Progenitor cell of endocrine pancreas (in vitro differentiated cells): ENCODE results near the gene HS3ST1. TPM values are rescaled to one million over a fixed set of nuclear protein-coding genes. Genes with fewer than 3 reads are reported as not detected.

Experiments
- DNase-seq: peaks from one replicate; pipeline ENCODE4 v3.0.0; 2021; ENCODE audit warnings: low spot score; ENCODE audit not compliant: unreplicated experiment
- H3K27ac Mint-ChIP-seq: 2 replicates; pipeline ENCODE4 v1.8.0; 2021; ENCODE audit warnings: mild to moderate bottlenecking, moderate library complexity, mixed read lengths
- H3K27me3 Mint-ChIP-seq: 2 replicates; pipeline ENCODE4 v1.8.0; 2021; ENCODE audit warnings: mixed read lengths
- H3K36me3 Mint-ChIP-seq: 2 replicates; pipeline ENCODE4 v1.8.0; 2022; ENCODE audit warnings: mixed read lengths; ENCODE audit not compliant: insufficient read depth
- H3K4me1 Mint-ChIP-seq: 2 replicates; pipeline ENCODE4 v1.8.0; 2021; ENCODE audit warnings: low read depth, mixed read lengths
- H3K4me3 Mint-ChIP-seq: 2 replicates; pipeline ENCODE4 v1.8.0; 2021; ENCODE audit warnings: low read depth, mild to moderate bottlenecking, moderate library complexity, mixed read lengths
- H3K9me3 Mint-ChIP-seq: 2 replicates; pipeline ENCODE4 v1.8.0; 2021; ENCODE audit warnings: low read depth, mixed read lengths
- CTCF ChIP-seq: fragments of 200-600 bp; sonication (generic); IDR thresholded peaks from one replicate; pipeline ENCODE4 v1.5.0; 2021; ENCODE audit warnings: antibody characterized with exemption, mild to moderate bottlenecking; ENCODE audit not compliant: unreplicated experiment
- total RNA-seq: library from RNA; stranded (reverse); gene quantifications from 2 replicates; pipeline ENCODE4 v1.2.1, GENCODE V29; 2021

HS3ST1 gene
- total RNA-seq, 1 donor from 2014 or later, result 3.4 TPM

GRCh38 chr4:11463707-11464106 is 35.0 kb upstream of the HS3ST1 start:
- Mint-ChIP-seq H3K36me3 (no peaks in the 10 kb centered on the region), H3K27ac (no peak overlapping the region), H3K4me1 (peaks cover 3% of the 10 kb centered on the region), H3K4me3 (no peak overlapping the region), H3K27me3 (no peaks in the 10 kb centered on the region), H3K9me3 (peaks cover 9% of the 10 kb centered on the region)
- no peak for TF ChIP-seq CTCF
- DNase-seq, result no peak

- Mint-ChIP-seq H3K9me3 (peaks cover 16% of the 10 kb centered on the region), H3K36me3 (no peaks in the 10 kb centered on the region), H3K27me3 (no peaks in the 10 kb centered on the region), H3K4me1 (no peaks in the 10 kb centered on the region), H3K27ac (no peak overlapping the region), H3K4me3 (no peak overlapping the region)
- no peak for DNase-seq
- TF ChIP-seq CTCF, result no peak
Measured at GRCh38 chr4:11456401-11456800, 27.7 kb upstream of the HS3ST1 start.

DNA sequence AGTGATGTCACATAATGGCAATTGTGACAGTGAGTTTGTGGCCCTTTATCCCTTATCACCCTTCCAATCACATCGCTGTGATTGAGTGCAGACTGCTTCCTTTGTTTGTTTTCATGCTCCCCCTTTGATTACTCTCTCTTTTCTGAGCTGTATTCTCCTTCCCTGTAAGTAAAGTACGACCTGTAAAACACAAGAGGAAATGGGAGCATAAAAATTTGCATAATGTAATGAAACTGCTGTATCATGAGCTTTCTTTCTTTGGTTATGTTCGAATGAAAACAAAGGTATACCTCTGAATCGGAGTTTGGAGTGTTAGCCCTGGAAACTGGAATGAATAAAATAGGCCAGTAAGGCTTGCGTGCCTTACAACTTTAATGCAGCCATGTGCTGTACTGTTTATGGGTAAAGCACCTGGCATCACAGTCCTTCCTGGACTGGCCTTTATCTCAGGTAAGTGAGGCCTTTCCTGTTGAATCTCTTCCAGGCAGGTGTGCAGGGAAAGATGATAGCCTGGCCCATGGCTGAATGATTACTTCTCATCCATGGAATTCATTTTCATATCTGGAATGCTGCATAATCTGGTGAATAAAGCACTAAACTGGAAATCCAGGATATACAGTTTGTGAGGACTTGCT is 26.6 kb upstream of the HS3ST1 start:
- no peak for TF ChIP-seq CTCF
- no peak for DNase-seq
- H3K4me3 Mint-ChIP-seq, result no peak overlapping the region
- peaks cover 10% of the 10 kb centered on the region for H3K9me3 Mint-ChIP-seq
- no peaks in the 10 kb centered on the region for H3K36me3 Mint-ChIP-seq
- H3K27me3 Mint-ChIP-seq, result no peaks in the 10 kb centered on the region
- H3K27ac Mint-ChIP-seq, result no peak overlapping the region
- no peaks in the 10 kb centered on the region for H3K4me1 Mint-ChIP-seq

DNA sequence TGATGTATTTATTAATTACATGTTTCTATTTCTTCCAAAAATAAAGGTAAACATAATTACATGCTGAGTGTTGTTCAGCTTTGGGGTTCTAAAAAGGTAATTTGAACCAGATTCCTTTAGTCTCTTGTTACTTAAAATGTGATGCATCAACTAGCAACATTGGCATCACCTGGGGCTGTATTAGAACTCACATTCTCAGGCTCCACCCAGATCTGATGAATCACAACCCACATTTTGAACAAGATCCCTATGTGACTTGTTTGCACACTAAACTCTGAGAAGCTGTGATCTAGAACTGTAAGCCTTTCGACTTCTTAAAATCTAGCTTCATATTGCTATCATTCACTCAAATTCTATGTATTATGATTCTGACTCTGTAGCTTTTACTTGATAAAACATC is 23.0 kb upstream of the HS3ST1 start:
- Mint-ChIP-seq H3K27me3 (no peaks in the 10 kb centered on the region), H3K4me1 (no peaks in the 10 kb centered on the region), H3K27ac (no peak overlapping the region), H3K4me3 (no peak overlapping the region), H3K36me3 (no peaks in the 10 kb centered on the region), H3K9me3 (no peaks in the 10 kb centered on the region)
- no peak for TF ChIP-seq CTCF
- DNase-seq, result no peak

- H3K9me3 Mint-ChIP-seq, result no peaks in the 10 kb centered on the region
- no peak overlapping the region for H3K4me3 Mint-ChIP-seq
- DNase-seq, result no peak
- H3K27ac Mint-ChIP-seq, result no peak overlapping the region
- H3K27me3 Mint-ChIP-seq, result no peaks in the 10 kb centered on the region
- TF ChIP-seq CTCF, result no peak
- H3K36me3 Mint-ChIP-seq, result no peaks in the 10 kb centered on the region
- no peaks in the 10 kb centered on the region for H3K4me1 Mint-ChIP-seq
Measured at GRCh38 chr4:11446155-11446811, 17.6 kb upstream of the HS3ST1 start.
